Kidney (tissue), 14 donors: ENCODE data around the gene ACOX2. TPM values are rescaled to one million over a fixed set of nuclear protein-coding genes. Genes with fewer than 3 reads are reported as not detected.

Experiments
- DNase-seq, 5 donors: peaks; one replicate each; pipeline ENCODE4 v3.0.0-alpha.2; 2013 to 2020
- FAIRE-seq: peaks from 2 replicates; lab custom pipeline; 2012; peaks lifted over from hg19 to GRCh38; lab: Jason Lieb, UNC
- H3K27ac ChIP-seq, 2 donors: one replicate each; pipeline ENCODE4 v1.7.0; 2013; ENCODE audit warnings: low read depth in 2 of 2, low read length in 2 of 2, inconsistent platforms in 1 of 2
- H3K27me3 ChIP-seq: one replicate; pipeline ENCODE4 v1.7.1; 2013; ENCODE audit warnings: low read length, inconsistent platforms; ENCODE audit not compliant: control insufficient read depth, insufficient read depth
- H3K36me3 ChIP-seq, 3 donors: one replicate each; pipeline versions ENCODE4 v1.7.0 to v1.7.1; 2013; ENCODE audit warnings: low read length in 3 of 3, control low read depth in 1 of 3, inconsistent platforms in 1 of 3; ENCODE audit not compliant: insufficient read depth in 3 of 3, control insufficient read depth in 2 of 3
- H3K4me1 ChIP-seq, 3 donors: one replicate each; pipeline versions ENCODE4 v1.7.0 to v1.7.1; 2013; ENCODE audit warnings: low read length in 3 of 3, inconsistent platforms in 1 of 3, low read depth in 1 of 3; ENCODE audit not compliant: control insufficient read depth in 2 of 3, insufficient read depth in 2 of 3
- H3K4me3 ChIP-seq, 3 donors: one replicate each; pipeline versions ENCODE4 v1.7.0 to v1.8.1; 2013; ENCODE audit warnings: low read length in 3 of 3, control low read depth in 1 of 3, inconsistent platforms in 1 of 3
- H3K9ac ChIP-seq, 3 donors: one replicate each; pipeline versions ENCODE4 v1.7.0 to v1.7.1; 2013; ENCODE audit warnings: low read length in 3 of 3, control low read depth in 1 of 3, inconsistent platforms in 1 of 3
- H3K9me3 ChIP-seq, 3 donors: one replicate each; pipeline versions ENCODE4 v1.7.0 to v1.7.1; 2013; ENCODE audit warnings: low read length in 3 of 3, control low read depth in 1 of 3, inconsistent platforms in 1 of 3; ENCODE audit not compliant: control insufficient read depth in 2 of 3, insufficient read depth in 1 of 3
- intact Hi-C: fragments of 100-400 bp; cut with DNase I; formaldehyde crosslinking; loops from one replicate; pipeline ENCODE4 v1.11.1; 2022
- polyA plus RNA-seq: library from polyadenylated mRNA; stranded (reverse); fragments of 350-450 nt; fragmentation: Illumina TruSeq; extraction: RNeasy Lipid Tissue Mini Kit (QIAGEN cat#74804); gene quantifications from one replicate; pipeline ENCODE4 v1.2.3, GENCODE V29; 2014; ENCODE audit warnings: low read depth, low replicate concordance; ENCODE audit not compliant: insufficient read depth
- total RNA-seq: library from RNA; stranded (reverse); fragmentation: NEBNext Ultra II Directional; extraction: Animal tissue kit (Norgen Biotek cat#: 25700); gene quantifications from one replicate; pipeline ENCODE4 v1.2.1, GENCODE V29; 2021
- TF ChIP-seq, protein P1 (sequence below): IDR thresholded peaks from 3 replicates; pipeline ENCODE4 v1.5.1; 2012; ENCODE audit warnings: mild to moderate bottlenecking, moderate library complexity, borderline replicate concordance; ENCODE audit not compliant: insufficient read depth; ENCODE audit errors: extremely low read depth
- donor health status: control.
- donor health status: control.
- donor health status: control.
- donor health status: control.
- donor health status: control.
- donor health status: DM: yes; HTN: yes; CAD: no.
- donor health status: Normal renal cell carcinoma (clear cell type).

ACOX2 gene
- total and polyA plus RNA-seq, 2 donors from 2014 or later = 18.6 to 85.5 TPM

DNA sequence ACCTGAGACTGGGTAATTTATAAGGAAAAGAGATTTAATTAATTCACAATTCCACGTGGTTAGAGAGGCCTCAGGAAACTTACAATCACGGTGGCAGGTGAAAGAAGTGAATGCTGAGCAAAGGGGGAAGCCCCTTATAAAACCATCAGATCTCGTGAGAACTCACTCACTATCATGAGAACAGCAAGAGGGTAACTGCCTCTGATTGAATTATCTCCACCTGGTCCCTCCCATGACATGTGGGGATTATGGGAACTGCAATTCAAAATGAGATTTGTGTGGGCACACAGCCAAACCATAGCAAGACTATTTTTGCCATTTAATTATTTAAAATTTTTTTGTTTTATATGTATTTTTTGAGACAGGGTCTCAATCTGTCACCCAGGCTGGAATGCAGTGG, 72.1 kb downstream of the ACOX2 start:
- TF ChIP-seq, protein P1, sequence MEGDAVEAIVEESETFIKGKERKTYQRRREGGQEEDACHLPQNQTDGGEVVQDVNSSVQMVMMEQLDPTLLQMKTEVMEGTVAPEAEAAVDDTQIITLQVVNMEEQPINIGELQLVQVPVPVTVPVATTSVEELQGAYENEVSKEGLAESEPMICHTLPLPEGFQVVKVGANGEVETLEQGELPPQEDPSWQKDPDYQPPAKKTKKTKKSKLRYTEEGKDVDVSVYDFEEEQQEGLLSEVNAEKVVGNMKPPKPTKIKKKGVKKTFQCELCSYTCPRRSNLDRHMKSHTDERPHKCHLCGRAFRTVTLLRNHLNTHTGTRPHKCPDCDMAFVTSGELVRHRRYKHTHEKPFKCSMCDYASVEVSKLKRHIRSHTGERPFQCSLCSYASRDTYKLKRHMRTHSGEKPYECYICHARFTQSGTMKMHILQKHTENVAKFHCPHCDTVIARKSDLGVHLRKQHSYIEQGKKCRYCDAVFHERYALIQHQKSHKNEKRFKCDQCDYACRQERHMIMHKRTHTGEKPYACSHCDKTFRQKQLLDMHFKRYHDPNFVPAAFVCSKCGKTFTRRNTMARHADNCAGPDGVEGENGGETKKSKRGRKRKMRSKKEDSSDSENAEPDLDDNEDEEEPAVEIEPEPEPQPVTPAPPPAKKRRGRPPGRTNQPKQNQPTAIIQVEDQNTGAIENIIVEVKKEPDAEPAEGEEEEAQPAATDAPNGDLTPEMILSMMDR = no peak
- Histone ChIP-seq H3K36me3 (no peaks in the 10 kb centered on the region), H3K4me3 (no peak overlapping the region), H3K27me3 (no peaks in the 10 kb centered on the region), H3K4me1 (peaks cover 0 to 5% (median 4%) of the 10 kb centered on the region in 3 donors), H3K27ac (no peak overlapping the region), H3K9ac (no peak overlapping the region), H3K9me3 (no peaks in the 10 kb centered on the region)
- FAIRE-seq (no peak), DNase-seq (no peak)
- intact Hi-C loops = no loop called here

DNA sequence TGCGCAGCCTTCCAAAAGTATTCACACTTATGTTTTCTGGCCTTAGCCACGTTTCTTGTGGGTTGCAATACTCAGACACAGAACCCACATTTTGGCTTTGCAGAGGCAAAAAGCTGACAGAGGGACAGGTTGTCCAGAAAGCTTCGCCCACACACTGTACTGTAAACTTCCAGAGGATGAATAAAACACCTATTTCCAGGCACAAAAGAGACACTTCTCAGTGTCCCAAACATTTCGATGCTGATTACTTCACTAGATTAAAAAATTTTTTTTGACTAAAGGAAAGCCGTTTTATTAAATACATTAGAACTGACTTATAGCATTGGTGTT, 73.1 kb downstream of the ACOX2 start:
- Histone ChIP-seq H3K4me1 (peaks cover 0 to 5% (median 4%) of the 10 kb centered on the region in 3 donors), H3K4me3 (peak overlapping the region in 1 of 3 donors; percentile 50), H3K36me3 (no peaks in the 10 kb centered on the region), H3K27ac (no peak overlapping the region), H3K9me3 (no peaks in the 10 kb centered on the region), H3K9ac (no peak overlapping the region), H3K27me3 (no peaks in the 10 kb centered on the region)
- TF ChIP-seq, protein P1 = no peak
- DNase-seq (no peak), FAIRE-seq (no peak)
- intact Hi-C loops = no loop called here

DNA sequence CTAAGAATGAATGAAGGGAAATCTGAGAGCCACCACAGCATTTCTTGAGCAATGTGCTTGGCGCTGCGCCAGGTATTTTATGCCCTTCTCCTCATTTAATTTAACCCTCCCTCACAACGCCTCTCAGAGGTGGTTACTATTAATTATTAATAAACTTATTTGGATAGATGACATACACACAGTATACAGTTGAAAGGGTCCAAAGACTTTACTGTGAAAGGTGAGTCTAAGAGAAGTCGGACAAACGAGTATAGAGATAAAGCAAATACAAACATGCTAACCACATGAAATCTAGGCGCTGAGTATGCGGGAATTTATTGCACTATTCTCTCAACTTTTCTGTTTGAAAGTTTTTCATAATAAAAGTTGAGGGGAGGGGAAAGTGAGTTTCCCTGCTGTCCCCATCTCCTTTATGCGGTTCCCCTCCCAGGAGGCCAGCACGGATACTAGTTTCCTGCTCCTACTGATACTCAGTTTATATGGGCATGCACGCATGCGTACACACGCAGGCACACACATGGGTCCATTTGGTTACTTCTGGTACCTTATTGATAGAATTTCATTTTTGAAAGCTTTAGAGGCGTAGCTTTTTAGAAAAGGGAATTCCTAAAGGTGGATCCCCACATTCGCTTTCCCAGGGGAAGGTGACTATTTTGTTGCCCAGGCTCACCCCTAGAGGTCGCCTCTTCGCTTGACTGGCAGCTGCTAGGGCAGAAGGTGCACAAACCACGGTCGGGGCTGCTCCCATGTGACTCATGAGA, 73.6 kb downstream of the ACOX2 start:
- intact Hi-C loops = no loop called here
- no peak for FAIRE-seq
- peaks cover 0 to 5% (median 4%) of the 10 kb centered on the region in 3 donors for H3K4me1 ChIP-seq

More for the DNA sequence above, 73.6 kb downstream of the ACOX2 start:
- no peaks in the 10 kb centered on the region for H3K27me3 ChIP-seq
- peak overlapping the region in 1 of 2 donors; percentile 55 for H3K27ac ChIP-seq
- no peaks in the 10 kb centered on the region for H3K9me3 ChIP-seq
- peak overlapping the region in 2 of 3 donors; percentile 50 to 64 for H3K4me3 ChIP-seq
- H3K36me3 ChIP-seq = no peaks in the 10 kb centered on the region
- peak overlapping the region in 1 of 3 donors; percentile 38 for H3K9ac ChIP-seq
- DNase-seq = peak; percentile 67 to 85 (median 74)
- TF ChIP-seq, protein P1 = peak; percentile 71
